Chondrocyte (in vitro differentiated cells): ENCODE data around the gene RBKS. TPM values are rescaled to one million over a fixed set of nuclear protein-coding genes. Genes with fewer than 3 reads are reported as not detected.

Experiments
- DNase-seq: peaks from one replicate; pipeline ENCODE4 v3.0.0; 2021; ENCODE audit warnings: mixed read lengths, low spot score
- H3K27ac Mint-ChIP-seq: one replicate; pipeline ENCODE4 v1.8.0; 2021; ENCODE audit warnings: mild to moderate bottlenecking, moderate library complexity, mixed read lengths; ENCODE audit not compliant: unreplicated experiment
- H3K27me3 Mint-ChIP-seq: 2 replicates; pipeline ENCODE4 v1.8.0; 2021; ENCODE audit warnings: low read depth, mixed read lengths
- H3K36me3 Mint-ChIP-seq: 2 replicates; pipeline ENCODE4 v1.8.0; 2021; ENCODE audit warnings: low read depth, mixed read lengths
- H3K4me1 Mint-ChIP-seq: 2 replicates; pipeline ENCODE4 v1.8.0; 2021; ENCODE audit warnings: low read depth, mild to moderate bottlenecking, mixed read lengths
- H3K4me3 Mint-ChIP-seq: one replicate; pipeline ENCODE4 v1.8.0; 2021; ENCODE audit warnings: mild to moderate bottlenecking, moderate library complexity, mixed read lengths; ENCODE audit not compliant: unreplicated experiment
- H3K9me3 Mint-ChIP-seq: 2 replicates; pipeline ENCODE4 v1.8.0; 2021; ENCODE audit warnings: low read depth, mixed read lengths
- CTCF ChIP-seq: fragments of 200-600 bp; sonication (generic); IDR thresholded peaks from 2 replicates; pipeline ENCODE4 v1.5.0; 2021; ENCODE audit warnings: antibody characterized with exemption, mild to moderate bottlenecking, moderate library complexity
- total RNA-seq: library from RNA; stranded (reverse); gene quantifications from 3 replicates; pipeline ENCODE4 v1.2.1, GENCODE V29; 2021

RBKS gene
- total RNA-seq, 1 donor from 2014 or later, result 0.45 TPM

DNA sequence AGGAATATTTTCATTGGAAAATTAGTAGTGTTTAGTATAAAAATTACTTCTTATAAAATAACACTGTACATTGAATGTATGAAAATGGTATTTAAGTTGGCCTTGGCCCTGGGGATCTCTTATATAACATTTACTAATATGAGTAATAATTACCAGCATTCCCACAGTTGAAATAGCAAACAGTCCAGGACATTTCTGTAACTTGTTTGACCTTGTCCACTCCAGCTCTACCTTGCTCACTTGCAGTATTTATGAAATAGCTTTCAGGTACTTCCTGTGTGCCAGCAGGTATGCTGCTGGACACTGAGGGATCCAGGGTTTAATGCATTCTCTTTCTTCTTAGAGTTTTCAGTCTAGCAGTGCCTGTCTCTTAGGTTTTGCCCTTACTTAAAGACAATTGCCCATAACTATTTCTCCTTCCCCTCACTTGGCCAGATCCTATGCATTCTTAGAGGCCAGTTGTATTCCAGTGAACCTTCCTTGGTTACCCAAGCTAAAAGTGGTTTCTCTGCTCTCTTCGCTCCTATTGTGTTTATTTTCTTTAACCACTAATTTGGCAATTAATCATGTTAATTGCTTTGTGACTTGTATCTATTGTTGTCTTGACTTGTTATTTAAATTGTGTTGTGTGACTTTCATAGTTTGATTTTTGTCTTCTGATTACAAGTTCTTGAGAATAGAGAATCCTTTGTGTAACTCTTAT lies 26.3 kb upstream of the RBKS start:
- no peak for DNase-seq
- H3K27me3 Mint-ChIP-seq, result no peaks in the 10 kb centered on the region
- no peaks in the 10 kb centered on the region for H3K9me3 Mint-ChIP-seq
- TF ChIP-seq CTCF, result no peak
- H3K4me3 Mint-ChIP-seq, result no peak overlapping the region
- peaks cover 13% of the 10 kb centered on the region for H3K4me1 Mint-ChIP-seq
- H3K27ac Mint-ChIP-seq, result no peak overlapping the region
- H3K36me3 Mint-ChIP-seq, result no peaks in the 10 kb centered on the region

DNA sequence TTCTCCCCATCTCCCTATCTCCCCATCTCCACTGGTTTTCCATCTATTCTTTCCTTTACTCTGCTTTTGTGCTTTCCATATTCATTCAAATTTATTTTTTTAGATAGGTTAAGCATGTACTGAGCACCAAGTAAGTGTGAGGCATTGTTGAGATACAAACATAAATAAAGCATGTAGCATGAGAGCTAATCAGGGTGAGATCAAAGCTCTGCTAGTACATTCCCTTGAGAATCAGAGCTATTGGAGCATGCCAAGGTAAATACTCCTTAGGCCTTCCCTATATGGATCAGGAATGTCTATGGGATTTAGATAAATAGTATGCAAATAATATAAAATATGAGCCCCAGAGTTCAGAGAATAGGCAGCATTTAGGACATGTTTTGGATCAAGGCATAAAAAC lies 25.7 kb upstream of the RBKS start:
- TF ChIP-seq CTCF, result no peak
- Mint-ChIP-seq H3K27ac (no peak overlapping the region), H3K4me3 (no peak overlapping the region), H3K36me3 (no peaks in the 10 kb centered on the region), H3K4me1 (peaks cover 13% of the 10 kb centered on the region), H3K27me3 (no peaks in the 10 kb centered on the region), H3K9me3 (no peaks in the 10 kb centered on the region)
- DNase-seq, result no peak

GRCh38 chr2:27915191-27915590 lies 25.0 kb upstream of the RBKS start:
- Mint-ChIP-seq H3K4me3 (no peak overlapping the region), H3K4me1 (peaks cover 9% of the 10 kb centered on the region), H3K27me3 (no peaks in the 10 kb centered on the region), H3K27ac (no peak overlapping the region), H3K9me3 (no peaks in the 10 kb centered on the region), H3K36me3 (no peaks in the 10 kb centered on the region)
- TF ChIP-seq CTCF, result no peak
- no peak for DNase-seq

DNA sequence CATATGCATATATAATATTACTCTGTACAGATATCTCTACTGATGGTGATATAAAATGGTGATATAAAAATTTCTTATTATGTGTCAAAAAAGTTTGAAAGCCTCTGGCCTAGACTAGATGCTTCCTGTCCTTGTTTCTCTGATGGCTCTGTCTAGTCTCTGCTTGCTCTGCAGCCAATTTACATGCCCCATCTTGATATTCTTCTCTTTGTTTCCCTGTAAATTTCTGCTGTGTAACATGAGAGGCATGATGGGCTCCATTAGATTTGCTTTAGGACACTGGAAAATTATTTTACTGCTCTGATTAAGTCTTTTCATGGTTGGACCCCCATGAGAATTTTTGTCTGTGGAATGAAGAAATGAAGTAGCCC lies 24.6 kb upstream of the RBKS start:
- no peaks in the 10 kb centered on the region for H3K27me3 Mint-ChIP-seq
- no peaks in the 10 kb centered on the region for H3K9me3 Mint-ChIP-seq
- no peak for DNase-seq
- TF ChIP-seq CTCF, result no peak
- H3K27ac Mint-ChIP-seq, result no peak overlapping the region
- no peak overlapping the region for H3K4me3 Mint-ChIP-seq
- H3K36me3 Mint-ChIP-seq, result no peaks in the 10 kb centered on the region
- peaks cover 5% of the 10 kb centered on the region for H3K4me1 Mint-ChIP-seq

DNA sequence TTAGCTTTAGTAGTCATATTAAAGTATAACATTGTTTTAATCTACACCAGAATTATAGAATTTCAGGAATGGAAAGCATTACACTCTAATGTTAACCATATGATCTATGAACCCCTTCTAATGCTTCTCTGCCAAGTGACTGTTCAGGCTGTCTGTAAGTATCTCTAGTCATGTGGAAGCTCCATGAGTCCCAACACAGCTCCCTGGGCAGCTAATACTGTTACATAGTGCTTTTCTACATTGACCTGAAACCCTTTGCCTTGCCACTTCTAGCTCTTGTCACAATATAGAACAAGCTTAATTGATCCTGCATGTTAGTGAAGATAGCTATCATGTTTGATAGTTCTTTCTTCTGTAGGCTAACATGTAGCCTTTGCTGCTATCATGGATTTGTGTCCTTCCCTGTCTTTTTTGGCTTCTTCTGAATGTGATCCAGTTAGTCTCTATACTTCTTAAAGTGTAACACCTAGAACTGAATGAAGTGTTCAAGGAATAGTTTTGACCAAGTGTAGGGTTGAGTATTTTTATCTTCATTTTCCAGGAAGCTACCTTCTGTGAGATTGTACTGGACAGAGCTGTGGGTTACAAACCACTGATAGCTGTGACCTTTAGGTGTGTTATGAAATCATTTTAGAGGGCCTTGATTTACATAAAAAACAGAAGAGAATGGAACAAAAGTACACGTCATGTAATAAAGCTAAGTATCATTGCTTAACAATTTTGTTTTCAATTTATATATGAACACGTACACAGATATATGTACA lies 24.0 kb upstream of the RBKS start:
- Mint-ChIP-seq H3K9me3 (no peaks in the 10 kb centered on the region), H3K36me3 (no peaks in the 10 kb centered on the region), H3K4me1 (peaks cover 5% of the 10 kb centered on the region), H3K27me3 (no peaks in the 10 kb centered on the region), H3K4me3 (no peak overlapping the region), H3K27ac (no peak overlapping the region)
- TF ChIP-seq CTCF, result no peak
- no peak for DNase-seq
